ENCODE results near the gene PSMG4. TPM values are rescaled to one million over a fixed set of nuclear protein-coding genes. Genes with fewer than 3 reads are reported as not detected.
A peak's percentile ranks its signal among the peaks of the same experiment; 100 is the strongest.

Gene PSMG4
- total RNA-seq, 1 experiment from 2014 or later, result 29.3 TPM

DNA sequence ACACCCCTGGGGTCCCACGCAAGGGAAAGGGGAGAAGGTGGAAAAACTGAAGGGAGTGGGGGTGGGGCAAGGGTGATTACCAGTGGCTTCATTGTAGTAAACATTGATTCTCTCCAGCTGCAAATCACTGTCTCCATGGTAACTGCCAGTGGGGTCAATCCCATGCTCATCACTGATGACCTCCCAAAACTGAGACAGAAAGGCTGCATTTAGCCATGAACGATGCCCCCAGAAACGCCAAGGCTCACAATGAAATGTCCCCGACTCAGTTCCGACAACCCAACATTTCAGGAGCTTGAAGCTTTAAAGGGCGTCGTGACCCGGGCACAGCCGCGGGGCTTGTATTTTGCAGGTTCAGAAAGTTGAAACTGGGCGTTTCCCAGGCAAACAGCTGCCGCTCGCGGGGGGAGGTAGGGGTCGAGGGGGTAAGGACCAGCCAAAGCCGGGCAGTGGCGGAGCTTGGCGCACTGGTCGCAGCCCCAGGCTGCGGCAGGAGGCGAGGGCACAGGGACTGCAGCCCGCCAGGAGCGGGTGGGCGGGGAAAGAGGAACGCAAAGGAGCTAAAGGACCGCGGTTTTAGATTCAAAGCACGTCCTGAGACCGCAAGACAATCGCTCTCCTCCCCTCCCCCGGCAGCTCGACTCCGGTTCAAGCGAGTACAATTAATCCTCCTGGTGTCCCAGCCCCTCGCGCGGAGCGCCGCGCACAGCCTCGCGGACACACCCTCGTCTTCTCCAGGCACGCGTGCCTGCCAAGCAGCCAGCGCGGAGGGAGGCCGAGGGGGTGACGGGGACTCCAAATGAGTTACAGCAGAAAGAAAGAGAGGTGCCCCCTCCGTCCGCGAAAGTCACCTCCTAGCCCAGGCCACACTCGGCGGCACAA, 32.0 kb upstream of the PSMG4 start:
- H3K23ac ChIP-seq (ENCODE audit: insufficient read length, low read depth, low read length), result no peak overlapping the region
- peak overlapping the region; percentile 87 for H3K4me2 ChIP-seq (ENCODE audit: insufficient read depth, insufficient read length, low read length)
- H2BK12ac ChIP-seq (ENCODE audit: insufficient read length, low read depth, low read length), result no peak overlapping the region
- H4K8ac ChIP-seq (replicated peaks; ENCODE audit: insufficient read length, low read depth, low read length), result no peak overlapping the region
- H3K9ac ChIP-seq (ENCODE audit: extremely low read depth, insufficient read length, low read length), result peak overlapping the region; percentile 88
- no peaks in the 10 kb centered on the region for H4K20me1 ChIP-seq (ENCODE audit: control insufficient read depth, insufficient read depth, insufficient read length)
- no peak overlapping the region for H2BK15ac ChIP-seq (ENCODE audit: low read depth, low read length)
- no peaks in the 10 kb centered on the region; the same call in 1 of the 2 replicates for H3K27me3 ChIP-seq (ENCODE audit: insufficient read depth, low read length)
- Mint-ChIP-seq H3K27ac (peak overlapping the region in 2 of 3 experiments; percentile 87 to 94; a peak in 3 of 7 replicates), H3K27me3 (ENCODE audit: low read depth) (peaks cover 26% of the 10 kb centered on the region), H3K4me1 (peaks cover 36 to 40% of the 10 kb centered on the region in 2 experiments), H3K4me3 (peak overlapping the region; percentile 91 to 92), H3K36me3 (ENCODE audit: insufficient read depth in 1 of 3, low read depth in 3 of 3) (peaks cover 19 to 31% (median 28%) of the 10 kb centered on the region in 3 experiments), H3K9me3 (peaks cover 6 to 8% of the 10 kb centered on the region in 2 experiments; a peak in 4 of 5 replicates)
- H3K79me2 ChIP-seq (ENCODE audit: insufficient read depth, low read length), result peaks cover 18% of the 10 kb centered on the region
- H3K79me1 ChIP-seq (ENCODE audit: insufficient read depth, low read depth, low read length, poor library complexity, severe bottlenecking), result peaks cover 4% of the 10 kb centered on the region
- no peak overlapping the region for H3K27ac ChIP-seq (ENCODE audit: insufficient read length, low read depth, low read length)
- no peak overlapping the region for H3K4ac ChIP-seq (ENCODE audit: low read depth, low read length)
- H3K56ac ChIP-seq (ENCODE audit: insufficient read length, low read depth, low read length), result no peak overlapping the region
- no peaks in the 10 kb centered on the region; the same call in 1 of the 2 replicates for H3K4me1 ChIP-seq (ENCODE audit: insufficient read depth, low read length)
- H4K5ac ChIP-seq (ENCODE audit: insufficient read length, low read depth, low read length), result no peak overlapping the region
- H3K14ac ChIP-seq (ENCODE audit: insufficient read depth, low read length), result peak overlapping the region; percentile 81
- H2BK5ac ChIP-seq (ENCODE audit: insufficient read length, low read length), result no peak overlapping the region
- no peak for DNase-seq
- H2BK120ac ChIP-seq (ENCODE audit: low read depth, low read length, poor library complexity, severe bottlenecking), result no peak overlapping the region
- H2AFZ ChIP-seq (ENCODE audit: low read length), result no peak overlapping the region
- no peak overlapping the region for H2BK20ac ChIP-seq (ENCODE audit: low read depth, low read length, poor library complexity, severe bottlenecking)
- H3K18ac ChIP-seq (ENCODE audit: insufficient read length, low read depth, low read length), result peak overlapping the region; percentile 60
- H4K91ac ChIP-seq (ENCODE audit: insufficient read length, low read depth, low read length), result no peak overlapping the region
- no peak overlapping the region for H3T11ph ChIP-seq (ENCODE audit: low read length)
- no CpG with 5 or more reads among the region's 54 CpGs for WGBS (ENCODE audit: extremely low coverage, insufficient read length, low lambda C conversion rate)
- H2AK5ac ChIP-seq (ENCODE audit: insufficient read length, low read length), result no peak overlapping the region
- H3K9me3 ChIP-seq (ENCODE audit: control insufficient read depth, low read depth, low read length), result no peaks in the 10 kb centered on the region
- peaks cover 40% of the 10 kb centered on the region for H3K23me2 ChIP-seq (ENCODE audit: insufficient read length, low read depth, low read length, poor library complexity, severe bottlenecking)
- no peak for TF ChIP-seq CTCF (conservative IDR thresholded peaks at IDR 0.05)
